Astrocyte (in vitro differentiated cells and primary cell): ENCODE measurements around the gene TNIK. TPM values are rescaled to one million over a fixed set of nuclear protein-coding genes. Genes with fewer than 3 reads are reported as not detected.

ENCODE experiments used
- DNase-seq: peaks from one replicate; pipeline ENCODE4 v3.0.0-alpha.2; 2010; ENCODE audit warnings: low read depth
- FAIRE-seq: peaks from 2 replicates; lab custom pipeline; 2011; peaks lifted over from hg19 to GRCh38; lab: Jason Lieb, UNC
- H2AFZ ChIP-seq: 2 replicates; pipeline ENCODE4 v1.6.0; 2012; ENCODE audit warnings: low read depth, low read length, inconsistent platforms
- H3K27ac ChIP-seq: 2 replicates; pipeline ENCODE4 v1.5.1; 2011; ENCODE audit warnings: low read depth, low read length, inconsistent platforms
- H3K27me3 ChIP-seq: 2 replicates; pipeline ENCODE4 v1.6.0; 2011; ENCODE audit warnings: low read length, inconsistent platforms; ENCODE audit not compliant: insufficient read depth
- H3K36me3 ChIP-seq: 2 replicates; pipeline ENCODE4 v1.5.1; 2011; ENCODE audit warnings: low read length, inconsistent platforms; ENCODE audit not compliant: insufficient read depth
- H3K4me1 ChIP-seq: 2 replicates; pipeline ENCODE4 v1.5.1; 2011; ENCODE audit warnings: low read length, inconsistent platforms; ENCODE audit not compliant: insufficient read depth
- H3K4me2 ChIP-seq: 2 replicates; pipeline ENCODE4 v1.6.0; 2012; ENCODE audit warnings: low read length, inconsistent platforms
- H3K4me3 ChIP-seq: 2 replicates; pipeline ENCODE4 v1.5.1; 2011; ENCODE audit warnings: low read depth, mild to moderate bottlenecking, low read length, inconsistent platforms; ENCODE audit not compliant: insufficient read depth
- H3K79me2 ChIP-seq: 2 replicates; pipeline ENCODE4 v1.6.0; 2012; ENCODE audit warnings: mild to moderate bottlenecking, low read length, inconsistent platforms; ENCODE audit not compliant: insufficient read depth
- H3K9ac ChIP-seq: 2 replicates; pipeline ENCODE4 v1.6.0; 2012; ENCODE audit warnings: mild to moderate bottlenecking, low read length, inconsistent platforms
- H3K9me3 ChIP-seq: 2 replicates; pipeline ENCODE4 v1.5.1; 2012; ENCODE audit warnings: low read depth, mild to moderate bottlenecking, low read length, inconsistent platforms; ENCODE audit not compliant: insufficient read depth
- H4K20me1 ChIP-seq: 2 replicates; pipeline ENCODE4 v1.6.0; 2012; ENCODE audit warnings: low read length, inconsistent platforms; ENCODE audit not compliant: insufficient read depth
- H3K27ac Mint-ChIP-seq: one replicate; pipeline ENCODE4 v1.8.0; 2021; ENCODE audit warnings: mild to moderate bottlenecking, mixed read lengths; ENCODE audit not compliant: unreplicated experiment
- H3K27me3 Mint-ChIP-seq: one replicate; pipeline ENCODE4 v1.8.0; 2021; ENCODE audit warnings: low read depth, mixed read lengths; ENCODE audit not compliant: unreplicated experiment
- H3K36me3 Mint-ChIP-seq: one replicate; pipeline ENCODE4 v1.8.0; 2021; ENCODE audit warnings: low read depth, mixed read lengths; ENCODE audit not compliant: unreplicated experiment
- H3K4me1 Mint-ChIP-seq: one replicate; pipeline ENCODE4 v1.8.0; 2021; ENCODE audit warnings: low read depth, mixed read lengths; ENCODE audit not compliant: unreplicated experiment
- H3K4me3 Mint-ChIP-seq: one replicate; pipeline ENCODE4 v1.8.0; 2021; ENCODE audit warnings: mild to moderate bottlenecking, moderate library complexity, mixed read lengths; ENCODE audit not compliant: unreplicated experiment
- H3K9me3 Mint-ChIP-seq: one replicate; pipeline ENCODE4 v1.8.0; 2021; ENCODE audit warnings: mild to moderate bottlenecking, mixed read lengths; ENCODE audit not compliant: unreplicated experiment
- CTCF ChIP-seq: IDR thresholded peaks from 2 replicates; pipeline ENCODE4 v1.5.1; 2011; ENCODE audit warnings: low read depth, mild to moderate bottlenecking, inconsistent platforms, low read length, moderate library complexity; ENCODE audit not compliant: insufficient read depth
- EZH2 ChIP-seq: IDR thresholded peaks from 2 replicates; pipeline ENCODE4 v1.6.1; 2012; ENCODE audit warnings: mild to moderate bottlenecking, low read length, inconsistent platforms; ENCODE audit not compliant: insufficient read depth
- total RNA-seq: library from RNA; stranded (reverse); gene quantifications from 2 replicates; pipeline ENCODE4 v1.2.1, GENCODE V29; 2021

Gene TNIK
- total RNA-seq, 1 donor from 2014 or later: 70.0 TPM

GRCh38 chr3:171321559-171322360 is 138.4 kb downstream of the TNIK start:
- no peaks in the 10 kb centered on the region for H3K4me1 ChIP-seq
- H3K9me3 Mint-ChIP-seq: no peaks in the 10 kb centered on the region
- peaks cover 39% of the 10 kb centered on the region for H3K4me1 Mint-ChIP-seq
- no peaks in the 10 kb centered on the region for H3K9me3 ChIP-seq
- H3K36me3 Mint-ChIP-seq: peaks cover 7% of the 10 kb centered on the region
- H3K27me3 Mint-ChIP-seq: no peaks in the 10 kb centered on the region
- TF ChIP-seq CTCF (no peak), EZH2 (no peak)
- peaks cover 7% of the 10 kb centered on the region for H4K20me1 ChIP-seq
- no peak overlapping the region for H3K4me3 ChIP-seq
- no peak overlapping the region for H3K4me2 ChIP-seq
- no peak overlapping the region for H3K27ac ChIP-seq
- no peak overlapping the region for H3K4me3 Mint-ChIP-seq
- no peak overlapping the region for H3K27ac Mint-ChIP-seq
- no peaks in the 10 kb centered on the region for H3K27me3 ChIP-seq
- no peak overlapping the region for H3K9ac ChIP-seq
- H2AFZ ChIP-seq: no peak overlapping the region
- no peaks in the 10 kb centered on the region for H3K36me3 ChIP-seq
- no peak for DNase-seq
- H3K79me2 ChIP-seq: no peaks in the 10 kb centered on the region
- no peak for FAIRE-seq

DNA sequence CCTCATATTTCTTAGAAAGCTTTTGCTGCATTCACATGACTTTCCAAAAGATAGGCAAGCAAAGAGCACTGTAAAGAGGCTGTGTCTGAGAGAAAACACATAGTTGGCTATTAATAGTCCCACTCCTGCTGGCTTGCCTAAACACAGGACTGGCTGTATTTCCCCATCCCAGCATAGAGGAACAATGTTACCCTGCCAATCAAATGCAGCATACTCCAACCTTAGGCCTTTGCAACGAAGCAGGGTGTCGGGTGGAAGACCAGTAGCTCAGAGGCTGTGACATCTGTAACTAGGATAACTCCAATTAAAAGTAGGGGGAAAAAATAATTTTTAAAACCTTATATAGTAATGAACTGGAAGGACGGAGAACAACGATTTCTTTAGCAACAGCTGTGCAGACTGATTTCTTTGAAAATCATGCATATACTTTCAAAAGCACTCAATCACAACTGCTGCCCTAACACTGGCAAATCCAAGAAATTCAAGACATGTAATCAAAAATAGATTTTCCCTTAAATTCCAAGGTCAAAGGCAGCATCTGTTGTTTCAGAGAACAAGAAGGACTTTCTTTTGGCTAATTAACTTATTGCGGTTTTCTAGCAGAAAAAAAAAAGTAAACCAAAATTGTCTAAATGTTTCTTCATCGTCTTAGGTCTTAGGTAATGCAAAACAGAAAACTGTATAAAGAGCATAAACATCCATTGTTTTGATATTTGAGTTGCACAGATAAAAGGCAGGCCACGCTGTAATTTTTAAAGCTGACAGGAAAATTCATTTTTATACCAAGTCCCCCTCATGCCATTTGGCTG is 139.3 kb downstream of the TNIK start:
- no peaks in the 10 kb centered on the region for H3K79me2 ChIP-seq
- Mint-ChIP-seq H3K4me1 (peaks cover 42% of the 10 kb centered on the region), H3K4me3 (peak overlapping the region; percentile 15), H3K36me3 (peaks cover 9% of the 10 kb centered on the region), H3K9me3 (no peaks in the 10 kb centered on the region), H3K27me3 (no peaks in the 10 kb centered on the region), H3K27ac (peak overlapping the region; percentile 1)
- no peaks in the 10 kb centered on the region for H3K27me3 ChIP-seq
- H3K36me3 ChIP-seq: no peaks in the 10 kb centered on the region
- no peaks in the 10 kb centered on the region for H3K9me3 ChIP-seq
- FAIRE-seq: peak; percentile 9
- H3K4me2 ChIP-seq: no peak overlapping the region
- no peak overlapping the region for H3K4me3 ChIP-seq
- peaks cover 7% of the 10 kb centered on the region for H4K20me1 ChIP-seq
- TF ChIP-seq CTCF (no peak), EZH2 (no peak)
- H2AFZ ChIP-seq: no peak overlapping the region
- DNase-seq: peak; percentile 34
- no peak overlapping the region for H3K9ac ChIP-seq
- H3K27ac ChIP-seq: no peak overlapping the region
- H3K4me1 ChIP-seq: no peaks in the 10 kb centered on the region
